ENCODE data around the gene CFAP300. TPM values are rescaled to one million over a fixed set of nuclear protein-coding genes. Genes with fewer than 3 reads are reported as not detected.

The CFAP300 gene
- total and polyA plus RNA-seq, 2 of the 8 experiments (the other 6 are each of a cell fraction or from before 2014, with no cell fraction given), result 2.1 to 2.8 TPM

DNA sequence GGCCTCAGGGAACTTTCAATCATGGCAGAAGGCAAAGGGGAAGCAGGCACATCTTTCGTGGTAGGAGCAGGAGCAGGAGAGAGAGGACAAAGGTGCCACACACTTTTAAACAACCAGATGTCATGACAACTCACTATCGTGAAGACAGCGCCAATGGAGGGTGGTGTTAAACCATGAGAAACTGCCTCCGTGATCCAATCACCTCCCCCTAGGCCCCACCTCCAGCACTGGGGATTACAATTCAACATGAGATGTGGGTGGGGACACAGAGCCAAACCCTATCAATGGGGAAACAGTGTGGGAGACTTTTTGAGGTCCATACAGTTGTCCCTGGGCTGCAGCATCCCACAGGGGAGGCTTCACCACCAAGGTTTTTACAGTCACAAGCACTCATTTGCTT, 41.9 kb upstream of the CFAP300 start:
- H3K79me1 ChIP-seq (ENCODE audit: low read depth, low read length), result no peaks in the 10 kb centered on the region
- no peak overlapping the region for H3K23ac ChIP-seq (ENCODE audit: insufficient read length)
- H2BK120ac ChIP-seq (replicated peaks; ENCODE audit: low read depth, low read length), result no peak overlapping the region
- H3K4me3 ChIP-seq (ENCODE audit: extremely low read depth in 1 of 4, insufficient read depth in 2 of 4, low read depth in 3 of 4, low read length in 4 of 4), result no peak overlapping the region
- H3K18ac ChIP-seq (ENCODE audit: extremely low read depth, low read length), result 0 out of 2 replicates have a peak overlapping the region, but pooled peaks have one; percentile 39
- FAIRE-seq (no peak), DNase-seq (ENCODE audit: low read depth in 1 of 2, low spot score in 2 of 2) (no peak)
- no peak overlapping the region for H3K4me2 ChIP-seq (ENCODE audit: insufficient read depth in 1 of 2, low read depth in 2 of 2, low read length in 2 of 2)
- H4K8ac ChIP-seq (ENCODE audit: extremely low read depth, insufficient read depth, low read length), result no peak overlapping the region
- H2BK5ac ChIP-seq (ENCODE audit: low read depth, low read length), result no peak overlapping the region
- no peak overlapping the region for H2BK20ac ChIP-seq (ENCODE audit: low read length)
- no peak overlapping the region for H3K4ac ChIP-seq (replicated peaks; ENCODE audit: insufficient read length, low read depth, low read length)
- H3K36me3 ChIP-seq (ENCODE audit: control insufficient read depth in 2 of 4, insufficient read depth in 4 of 4, low read length in 3 of 4), result no peaks in the 10 kb centered on the region
- H3K56ac ChIP-seq (replicated peaks; ENCODE audit: insufficient read length, low read depth, low read length), result no peak overlapping the region
- no peak overlapping the region for H3K9ac ChIP-seq (replicated peaks in 1 of 4; ENCODE audit: extremely low read depth in 1 of 4, low read depth in 3 of 4, low read length in 3 of 4)
- H3K79me2 ChIP-seq (ENCODE audit: control insufficient read depth in 1 of 2, insufficient read depth in 2 of 2, low read length in 2 of 2), result no peaks in the 10 kb centered on the region
- peaks cover 0 to 3% (median 0%) of the 10 kb centered on the region in 4 experiments; a peak in 1 of 7 replicates for H3K4me1 ChIP-seq (replicated peaks in 1 of 4; ENCODE audit: control insufficient read depth in 3 of 4, insufficient read depth in 4 of 4, low read length in 3 of 4)
- H4K91ac ChIP-seq (replicated peaks; ENCODE audit: insufficient read length, low read length), result no peak overlapping the region
- H3K14ac ChIP-seq (ENCODE audit: insufficient read length), result no peak overlapping the region
- H3K9me3 ChIP-seq (ENCODE audit: insufficient read depth in 2 of 2, low read depth in 1 of 2, low read length in 1 of 2), result no peaks in the 10 kb centered on the region
- H3K27ac ChIP-seq (ENCODE audit: low read depth, low read length), result no peak overlapping the region
- H4K20me1 ChIP-seq (replicated peaks in 1 of 2; ENCODE audit: control insufficient read depth in 1 of 2, insufficient read depth in 2 of 2, low read length in 2 of 2), result no peaks in the 10 kb centered on the region
- no peak overlapping the region for H2AK5ac ChIP-seq (ENCODE audit: low read depth, low read length)
- CTCF ChIA-PET (ENCODE audit: partially characterized antibody), result interaction anchor here (0.6 to 4.6 kb wide), 15 partner anchors 9 to 609 kb away, joined by 3 to 134 read pairs (median 4); no protein-coding TSS in a partner anchor
- H2BK15ac ChIP-seq (ENCODE audit: low read length), result no peak overlapping the region
- peak overlapping the region; percentile 99 for H2AFZ ChIP-seq (ENCODE audit: low read length)
- no peaks in the 10 kb centered on the region for H3K23me2 ChIP-seq (ENCODE audit: low read depth, low read length)
- no peak overlapping the region for H4K5ac ChIP-seq (ENCODE audit: insufficient read length, low read depth, low read length)
- POLR2A ChIA-PET (ENCODE audit: partially characterized antibody), result no interaction called here
- H2BK12ac ChIP-seq (ENCODE audit: low read depth, low read length), result no peak overlapping the region
- 71% methylated on average over 4 of the region's 4 CpGs; no CpG with 5 or more reads in 1 of the 2 experiments for WGBS, 2 experiments (ENCODE audit: extremely low coverage in 1 of 2, insufficient coverage in 1 of 2, insufficient read length in 1 of 2, insufficient replicate concordance in 2 of 2, low coverage in 1 of 2, low lambda C conversion rate in 2 of 2, missing lambda C conversion rate in 1 of 2)
- no peaks in the 10 kb centered on the region for H3K27me3 ChIP-seq (replicated peaks in 1 of 4; ENCODE audit: control insufficient read depth in 3 of 4, extremely low read depth in 1 of 4, insufficient read depth in 3 of 4, low read length in 3 of 4)
- TF ChIP-seq BCL11A (IDR thresholded peaks at IDR 0.05; ENCODE audit: low read depth in 2 of 2, low read length in 2 of 2) (no peak), HDAC2 (IDR thresholded peaks at IDR 0.05; ENCODE audit: borderline replicate concordance in 1 of 2, low read depth in 2 of 2, low read length in 2 of 2) (no peak), CBX8 (IDR thresholded peaks at IDR 0.05; ENCODE audit: borderline replicate concordance, low read depth, low read length) (no peak)

All from H1 (cell line).